Measurements from ENCODE around the gene RNF141. TPM values are rescaled to one million over a fixed set of nuclear protein-coding genes. Genes with fewer than 3 reads are reported as not detected.

Gene RNF141
- total RNA-seq, 1 donor from 2014 or later, result 76.6 TPM

Other genes with a start within 250 kb of the RNF141 start
- 104 TPM for gene SBF2, start 247.0 kb downstream of the RNF141 start, total RNA-seq
- gene ADM, start 236.1 kb downstream of the RNF141 start, total RNA-seq, result 8.6 TPM
- gene AMPD3, start 85.9 kb downstream of the RNF141 start, total RNA-seq, result 0.82 TPM
- 6.9 TPM for gene LYVE1, start 27.5 kb upstream of the RNF141 start, total RNA-seq
- gene IRAG1, start 152.6 kb upstream of the RNF141 start, total RNA-seq, result 1.6 TPM
- 39.9 TPM for gene CTR9, start 210.1 kb upstream of the RNF141 start, total RNA-seq

Measured in frontal cortex (tissue), 1 donor.